Nephron (organoid): ENCODE results near the gene ANO3.
A peak's percentile ranks its signal among the peaks of the same experiment; 100 is the strongest.

ENCODE experiments used
- H3K27ac Mint-ChIP-seq, 3 experiments: 2 replicates each; pipeline ENCODE4 v1.8.0; 2020; ENCODE audit warnings: mixed read lengths in 3 of 3, mild to moderate bottlenecking in 2 of 3, moderate library complexity in 1 of 3
- H3K27me3 Mint-ChIP-seq: 2 replicates; pipeline ENCODE4 v1.8.0; 2021; ENCODE audit warnings: low read depth, mild to moderate bottlenecking, moderate library complexity, mixed read lengths
- H3K36me3 Mint-ChIP-seq: 2 replicates; pipeline ENCODE4 v1.8.0; 2020; ENCODE audit warnings: low read depth, mixed read lengths
- H3K4me1 Mint-ChIP-seq: 2 replicates; pipeline ENCODE4 v1.8.0; 2020; ENCODE audit warnings: mixed read lengths
- H3K4me3 Mint-ChIP-seq, 3 experiments: 2 replicates each; pipeline ENCODE4 v1.8.0; 2020; ENCODE audit warnings: mild to moderate bottlenecking in 3 of 3, mixed read lengths in 3 of 3, moderate library complexity in 2 of 3
- H3K9me3 Mint-ChIP-seq: 2 replicates; pipeline ENCODE4 v1.8.0; 2020; ENCODE audit warnings: mixed read lengths
- CTCF ChIP-seq, 3 experiments: fragments of 200-600 bp; sonication (generic); IDR thresholded peaks; one replicate each; pipeline ENCODE4 v1.5.0; 2021; ENCODE audit warnings: antibody characterized with exemption in 3 of 3; ENCODE audit not compliant: unreplicated experiment in 3 of 3

The ANO3 gene

DNA sequence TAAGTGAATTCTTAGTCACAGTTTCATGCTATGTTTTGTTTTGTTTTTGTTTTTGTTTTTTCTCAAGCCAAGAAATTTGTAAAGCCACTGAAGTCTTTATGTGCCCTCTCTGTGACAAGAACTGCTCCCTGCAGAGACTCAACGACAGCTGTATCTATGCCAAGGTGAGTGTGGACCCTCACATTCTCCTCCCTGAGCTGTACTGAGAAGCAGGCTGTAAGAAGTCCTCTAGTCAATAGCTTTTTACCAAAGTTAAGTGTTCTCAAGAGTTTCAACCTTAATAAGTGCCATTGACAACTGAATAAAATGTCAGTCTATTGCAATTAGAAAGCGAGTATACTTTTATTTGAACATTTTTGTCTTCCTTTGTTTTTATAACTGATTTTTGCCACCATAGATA lies 221.3 kb downstream of the ANO3 start:
- TF ChIP-seq CTCF (IDR thresholded peaks at IDR 0.05; ENCODE audit: unreplicated experiment in 3 of 3): no peak

DNA sequence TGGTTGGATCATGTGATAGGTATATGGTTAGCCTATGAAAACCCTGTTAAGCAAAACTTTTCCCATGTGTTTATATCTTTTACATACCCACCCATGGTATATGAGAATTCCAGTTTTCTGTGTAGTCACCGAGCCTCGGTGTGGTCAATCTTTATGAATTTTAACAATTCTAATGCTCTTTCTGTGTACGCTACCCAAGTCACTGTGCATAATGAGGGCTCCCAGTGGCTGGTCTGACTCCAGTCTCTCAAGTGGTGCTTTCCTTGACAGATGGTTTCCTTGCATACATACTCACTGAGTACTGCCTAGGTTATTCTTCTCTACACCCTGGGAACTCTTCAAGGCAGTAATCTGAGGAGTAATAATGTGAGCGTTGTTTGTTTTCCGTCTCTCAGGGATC lies 222.5 kb downstream of the ANO3 start:
- Mint-ChIP-seq H3K36me3 (no peaks in the 10 kb centered on the region), H3K4me3 (no peak overlapping the region), H3K27ac (no peak overlapping the region), H3K4me1 (no peaks in the 10 kb centered on the region), H3K9me3 (no peaks in the 10 kb centered on the region), H3K27me3 (peaks cover 4% of the 10 kb centered on the region)
- TF ChIP-seq CTCF (IDR thresholded peaks at IDR 0.05; ENCODE audit: unreplicated experiment in 3 of 3): no peak

More for the DNA sequence above, 221.3 kb downstream of the ANO3 start:
- H3K27ac Mint-ChIP-seq: no peak overlapping the region
- H3K36me3 Mint-ChIP-seq: no peaks in the 10 kb centered on the region
- H3K9me3 Mint-ChIP-seq: no peaks in the 10 kb centered on the region
- no peaks in the 10 kb centered on the region for H3K4me1 Mint-ChIP-seq
- peaks cover 4% of the 10 kb centered on the region for H3K27me3 Mint-ChIP-seq
- no peak overlapping the region for H3K4me3 Mint-ChIP-seq

DNA sequence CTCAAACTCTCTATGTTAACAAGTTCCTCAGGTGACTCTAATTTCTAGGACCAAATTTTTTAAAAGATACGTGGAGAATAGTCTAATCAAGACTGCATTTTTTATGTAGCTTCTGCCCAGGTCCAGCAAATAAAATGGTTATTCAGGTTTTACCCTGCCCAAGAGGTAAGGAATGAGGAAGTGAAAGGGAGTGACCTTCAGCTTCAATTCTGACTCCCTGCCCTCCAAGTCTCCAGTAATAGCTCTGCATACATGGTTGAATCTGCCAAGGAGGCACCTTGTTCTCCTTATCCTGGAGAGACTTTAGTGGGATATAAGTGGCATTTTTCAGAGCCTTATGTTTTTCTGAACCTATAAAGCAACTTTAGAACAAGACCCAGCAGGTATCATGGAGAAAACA lies 224.7 kb downstream of the ANO3 start:
- no peaks in the 10 kb centered on the region for H3K9me3 Mint-ChIP-seq
- peaks cover 4% of the 10 kb centered on the region for H3K27me3 Mint-ChIP-seq
- H3K27ac Mint-ChIP-seq: no peak overlapping the region
- no peak overlapping the region for H3K4me3 Mint-ChIP-seq
- no peaks in the 10 kb centered on the region for H3K36me3 Mint-ChIP-seq
- no peaks in the 10 kb centered on the region for H3K4me1 Mint-ChIP-seq
- no peak for TF ChIP-seq CTCF (IDR thresholded peaks at IDR 0.05; ENCODE audit: unreplicated experiment in 3 of 3)

GRCh38 chr11:26557666-26558065 lies 225.7 kb downstream of the ANO3 start:
- Mint-ChIP-seq H3K27ac (no peak overlapping the region), H3K4me1 (no peaks in the 10 kb centered on the region), H3K36me3 (no peaks in the 10 kb centered on the region), H3K4me3 (no peak overlapping the region), H3K9me3 (no peaks in the 10 kb centered on the region), H3K27me3 (peaks cover 4% of the 10 kb centered on the region)
- no peak for TF ChIP-seq CTCF (IDR thresholded peaks at IDR 0.05; ENCODE audit: unreplicated experiment in 3 of 3)

DNA sequence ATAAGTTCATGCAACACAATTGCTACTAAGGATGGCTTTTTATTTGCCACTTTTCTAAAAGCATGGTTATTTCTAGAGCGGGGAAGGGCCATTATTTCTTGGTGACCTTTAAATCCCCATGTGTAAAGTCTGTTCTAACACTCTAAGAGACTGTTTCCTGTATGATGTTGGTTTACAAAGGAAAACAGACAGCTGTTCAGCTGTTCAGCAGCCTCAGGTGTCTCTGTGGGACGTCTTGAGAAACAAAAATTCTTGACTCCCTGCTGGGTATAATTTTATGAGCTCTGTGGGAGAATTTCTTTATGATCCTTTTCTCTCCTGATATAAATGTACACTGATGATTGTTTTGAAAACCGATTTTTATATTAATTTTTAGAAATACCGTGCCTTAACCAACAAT lies 226.3 kb downstream of the ANO3 start:
- no peaks in the 10 kb centered on the region for H3K36me3 Mint-ChIP-seq
- no peak for TF ChIP-seq CTCF (IDR thresholded peaks at IDR 0.05; ENCODE audit: unreplicated experiment in 3 of 3)
- peaks cover 4% of the 10 kb centered on the region for H3K27me3 Mint-ChIP-seq
- H3K27ac Mint-ChIP-seq: no peak overlapping the region
- no peaks in the 10 kb centered on the region for H3K4me1 Mint-ChIP-seq
- H3K9me3 Mint-ChIP-seq: no peaks in the 10 kb centered on the region
- H3K4me3 Mint-ChIP-seq: no peak overlapping the region

DNA sequence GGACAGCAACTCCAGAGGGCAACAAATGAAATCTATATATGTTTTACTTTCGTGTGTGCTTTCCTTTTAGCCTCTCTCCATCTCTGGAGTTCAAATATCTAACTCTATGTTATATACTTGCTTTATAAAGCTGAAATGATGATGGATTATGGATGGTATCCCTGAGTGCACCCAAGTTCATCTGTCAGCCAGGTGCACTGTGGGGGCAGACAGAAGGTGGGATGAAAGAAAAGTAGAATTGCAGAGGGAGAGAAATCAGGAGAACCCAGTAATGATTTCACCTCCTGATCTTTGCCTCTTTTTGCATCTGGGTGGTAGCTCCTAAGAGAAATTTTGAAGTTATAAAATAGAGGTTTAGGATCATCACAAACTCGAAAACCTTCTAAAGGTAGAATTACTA lies 237.7 kb downstream of the ANO3 start:
- Mint-ChIP-seq H3K4me3 (no peak overlapping the region), H3K36me3 (no peaks in the 10 kb centered on the region), H3K9me3 (no peaks in the 10 kb centered on the region), H3K4me1 (peaks cover 8% of the 10 kb centered on the region), H3K27ac (peak overlapping the region in 1 of 3 experiments; percentile 50), H3K27me3 (peaks cover 4% of the 10 kb centered on the region)
- no peak for TF ChIP-seq CTCF (IDR thresholded peaks at IDR 0.05; ENCODE audit: unreplicated experiment in 3 of 3)
